Measurements from ENCODE around the gene TBCD.

TBCD gene

GRCh38 chr17:82788206-82789001, 36.5 kb downstream of the TBCD start:
- H3K4me3 ChIP-seq (ENCODE audit: low read length), result no peak overlapping the region
- DNase-seq (ENCODE audit: low read depth), result no peak
- TF ChIP-seq, protein P1, sequence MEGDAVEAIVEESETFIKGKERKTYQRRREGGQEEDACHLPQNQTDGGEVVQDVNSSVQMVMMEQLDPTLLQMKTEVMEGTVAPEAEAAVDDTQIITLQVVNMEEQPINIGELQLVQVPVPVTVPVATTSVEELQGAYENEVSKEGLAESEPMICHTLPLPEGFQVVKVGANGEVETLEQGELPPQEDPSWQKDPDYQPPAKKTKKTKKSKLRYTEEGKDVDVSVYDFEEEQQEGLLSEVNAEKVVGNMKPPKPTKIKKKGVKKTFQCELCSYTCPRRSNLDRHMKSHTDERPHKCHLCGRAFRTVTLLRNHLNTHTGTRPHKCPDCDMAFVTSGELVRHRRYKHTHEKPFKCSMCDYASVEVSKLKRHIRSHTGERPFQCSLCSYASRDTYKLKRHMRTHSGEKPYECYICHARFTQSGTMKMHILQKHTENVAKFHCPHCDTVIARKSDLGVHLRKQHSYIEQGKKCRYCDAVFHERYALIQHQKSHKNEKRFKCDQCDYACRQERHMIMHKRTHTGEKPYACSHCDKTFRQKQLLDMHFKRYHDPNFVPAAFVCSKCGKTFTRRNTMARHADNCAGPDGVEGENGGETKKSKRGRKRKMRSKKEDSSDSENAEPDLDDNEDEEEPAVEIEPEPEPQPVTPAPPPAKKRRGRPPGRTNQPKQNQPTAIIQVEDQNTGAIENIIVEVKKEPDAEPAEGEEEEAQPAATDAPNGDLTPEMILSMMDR (IDR thresholded peaks at IDR 0.05; ENCODE audit: insufficient read depth, low read depth, low read length, missing control alignments), result no peak

DNA sequence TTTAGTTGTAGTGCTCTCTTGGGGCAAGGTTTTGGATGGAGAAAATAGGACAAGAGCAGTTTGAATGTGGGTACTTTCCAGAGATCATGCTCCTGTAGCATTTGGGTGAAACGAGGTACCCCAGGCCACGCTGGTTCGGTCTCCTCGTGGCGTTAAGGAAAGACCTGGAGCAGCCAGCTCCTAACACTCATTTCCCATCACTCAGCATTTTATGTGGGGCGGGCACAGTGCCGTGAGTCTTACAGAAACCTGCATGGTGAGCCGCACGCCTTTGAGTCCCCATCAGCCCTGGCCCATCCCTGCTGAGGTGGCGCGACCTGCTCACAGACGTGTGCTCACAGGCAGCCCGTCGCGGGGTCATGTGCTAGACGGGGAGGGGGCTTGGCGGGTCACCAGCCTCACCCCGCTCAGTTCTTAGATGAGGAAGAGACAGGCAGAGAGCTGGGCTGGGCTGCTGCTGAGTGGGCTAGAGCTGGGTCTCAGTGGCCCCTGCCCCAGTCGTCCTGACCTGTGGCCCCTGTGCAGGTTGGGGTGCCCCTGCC, 37.3 kb downstream of the TBCD start:
- no peak for DNase-seq (ENCODE audit: low read depth)
- TF ChIP-seq, protein P1 (IDR thresholded peaks at IDR 0.05; ENCODE audit: insufficient read depth, low read depth, low read length, missing control alignments), result no peak

GRCh38 chr17:82789806-82790205, 37.9 kb downstream of the TBCD start:
- TF ChIP-seq, protein P1 (IDR thresholded peaks at IDR 0.05; ENCODE audit: insufficient read depth, low read depth, low read length, missing control alignments), result no peak
- no peak overlapping the region for H3K4me3 ChIP-seq (ENCODE audit: low read length)
- no peak for DNase-seq (ENCODE audit: low read depth)

More for the DNA sequence above, 37.3 kb downstream of the TBCD start:
- no peak overlapping the region for H3K4me3 ChIP-seq (ENCODE audit: low read length)

- DNase-seq (ENCODE audit: low read depth), result no peak
- TF ChIP-seq, protein P1 (IDR thresholded peaks at IDR 0.05; ENCODE audit: insufficient read depth, low read depth, low read length, missing control alignments), result no peak
- H3K4me3 ChIP-seq (ENCODE audit: low read length), result no peak overlapping the region
These were observed 38.5 kb downstream of the TBCD start for GRCh38 chr17:82790391-82790790.

DNA sequence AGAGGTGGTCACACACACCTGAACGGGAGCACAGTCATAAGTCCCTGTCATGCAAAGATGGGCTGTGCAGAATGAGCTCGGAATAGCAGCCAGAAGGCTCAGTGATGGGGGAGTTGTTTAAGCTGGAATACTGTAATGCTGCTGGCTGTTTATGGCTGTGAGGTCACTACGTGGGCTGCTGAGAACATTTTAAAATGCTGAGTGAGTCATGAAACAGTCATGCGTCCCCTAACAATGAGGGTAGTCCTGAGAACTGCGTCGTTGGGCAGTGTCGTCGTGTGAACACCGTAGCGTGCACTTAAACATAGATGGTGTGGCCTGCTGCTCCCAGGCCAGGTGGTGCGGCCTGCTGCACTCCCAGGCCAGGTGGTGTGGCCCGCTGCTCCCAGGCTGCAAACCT, 39.7 kb downstream of the TBCD start:
- TF ChIP-seq, protein P1 (IDR thresholded peaks at IDR 0.05; ENCODE audit: insufficient read depth, low read depth, low read length, missing control alignments), result no peak
- no peak overlapping the region for H3K4me3 ChIP-seq (ENCODE audit: low read length)
- peak; percentile 77 for DNase-seq (ENCODE audit: low read depth)

- DNase-seq (ENCODE audit: low read depth), result peak; percentile 76
- TF ChIP-seq, protein P1 (IDR thresholded peaks at IDR 0.05; ENCODE audit: insufficient read depth, low read depth, low read length, missing control alignments), result no peak
- no peak overlapping the region for H3K4me3 ChIP-seq (ENCODE audit: low read length)
These were observed 42.2 kb downstream of the TBCD start for GRCh38 chr17:82793974-82794630.

Measured in epithelial cell of esophagus (primary cell).